Fibroblast of lung (primary cell): Measurements from ENCODE around the gene TSPAN9. TPM values are rescaled to one million over a fixed set of nuclear protein-coding genes. Genes with fewer than 3 reads are reported as not detected.

Experiments used
- DNase-seq, 2 donors: peaks; one replicate each; pipeline versions ENCODE4 v3.0.0 to v3.0.0-alpha.2; 2010; ENCODE audit warnings: low read depth in 2 of 2
- H2AFZ ChIP-seq: 2 replicates; pipeline ENCODE4 v1.5.1; 2012; ENCODE audit warnings: low read length, control low read depth, inconsistent platforms
- H3K27ac ChIP-seq: 2 replicates; pipeline ENCODE4 v1.5.1; 2011; ENCODE audit warnings: low read length, control low read depth; ENCODE audit not compliant: insufficient read depth
- H3K27me3 ChIP-seq: 2 replicates; pipeline ENCODE4 v1.5.1; 2011; ENCODE audit warnings: mild to moderate bottlenecking, low read length; ENCODE audit not compliant: control insufficient read depth, insufficient read depth
- H3K36me3 ChIP-seq: 2 replicates; pipeline ENCODE4 v1.5.1; 2011; ENCODE audit warnings: low read length; ENCODE audit not compliant: control insufficient read depth, insufficient read depth
- H3K4me1 ChIP-seq: 2 replicates; pipeline ENCODE4 v1.5.1; 2011; ENCODE audit warnings: low read length; ENCODE audit not compliant: control insufficient read depth, insufficient read depth; ENCODE audit errors: extremely low read depth
- H3K4me2 ChIP-seq: 2 replicates; pipeline ENCODE4 v1.5.1; 2011; ENCODE audit warnings: low read length, control low read depth; ENCODE audit not compliant: insufficient read depth; ENCODE audit errors: extremely low read depth
- H3K4me3 ChIP-seq, 4 experiments: fragments of 200-600 bp in 1 of 4; sonication (generic) in 1 of 4; replicated peaks in 1 of 4; 2 replicates each; pipeline ENCODE4 v1.5.1; 2011 to 2016; ENCODE audit warnings: low read length in 4 of 4, low read depth in 3 of 4, mild to moderate bottlenecking in 3 of 4, control low read depth in 2 of 4, inconsistent platforms in 1 of 4, mixed read lengths in 1 of 4; ENCODE audit not compliant: insufficient read depth in 1 of 4; ENCODE audit errors: control extremely low read depth in 1 of 4
- H3K79me2 ChIP-seq: 2 replicates; pipeline ENCODE4 v1.5.1; 2012; ENCODE audit warnings: mild to moderate bottlenecking, low read length, inconsistent platforms; ENCODE audit not compliant: control insufficient read depth, insufficient read depth
- H3K9ac ChIP-seq: 2 replicates; pipeline ENCODE4 v1.5.1; 2011; ENCODE audit warnings: mild to moderate bottlenecking, low read length, control low read depth; ENCODE audit not compliant: insufficient read depth
- H3K9me3 ChIP-seq: 2 replicates; pipeline ENCODE4 v1.5.1; 2012; ENCODE audit warnings: low read depth, low read length; ENCODE audit not compliant: control insufficient read depth, insufficient read depth
- H4K20me1 ChIP-seq: 2 replicates; pipeline ENCODE4 v1.5.1; 2011; ENCODE audit warnings: low read length; ENCODE audit not compliant: control insufficient read depth, insufficient read depth; ENCODE audit errors: extremely low read depth
- CTCF ChIP-seq, 2 donors: IDR thresholded peaks in 1 of 2; conservative IDR thresholded peaks in 1 of 2; 1 replicate in 1 of 2; 2 replicates in 1 of 2; pipeline ENCODE4 v1.5.1; 2011 to 2012; ENCODE audit warnings: low read length in 2 of 2, control low read depth in 1 of 2, inconsistent platforms in 1 of 2, low read depth in 1 of 2, mild to moderate bottlenecking in 1 of 2
- EZH2 ChIP-seq: IDR thresholded peaks from 2 replicates; pipeline ENCODE4 v1.5.1; 2012; ENCODE audit warnings: low read length, control low read depth, mild to moderate bottlenecking; ENCODE audit errors: missing control alignments
- polyA plus RNA-seq, 2 donors: library from polyadenylated mRNA; depleted of rRNA in 1 of 2; stranded (reverse) in 1 of 2; unstranded in 1 of 2; fragments of >200 nt; gene quantifications; 2 replicates each; pipeline ENCODE4 v1.2.1, GENCODE V29; 2011 to 2012; ENCODE audit warnings: missing spikeins in 1 of 2
- total RNA-seq: library from RNA; depleted of rRNA; stranded (reverse); fragments of >200 nt; gene quantifications from 2 replicates; pipeline ENCODE4 v1.2.1, GENCODE V29; 2014

The TSPAN9 gene
- total and polyA plus RNA-seq, 2 donors (not counting 1 experiment from before 2014, with no cell fraction given) = 31.1 to 35.2 TPM

GRCh38 chr12:3091038-3091319, 13.8 kb downstream of the TSPAN9 start:
- H3K4me2 ChIP-seq = no peak overlapping the region
- no peak overlapping the region for H3K4me3 ChIP-seq
- no peak overlapping the region for H2AFZ ChIP-seq
- H3K9ac ChIP-seq = no peak overlapping the region
- H3K36me3 ChIP-seq = no peaks in the 10 kb centered on the region
- H3K27me3 ChIP-seq = no peaks in the 10 kb centered on the region
- H3K9me3 ChIP-seq = no peaks in the 10 kb centered on the region
- no peak for DNase-seq
- no peak overlapping the region for H3K27ac ChIP-seq
- no peak for TF ChIP-seq EZH2
- H3K79me2 ChIP-seq = no peaks in the 10 kb centered on the region
- no peaks in the 10 kb centered on the region for H3K4me1 ChIP-seq
- no peaks in the 10 kb centered on the region for H4K20me1 ChIP-seq

DNA sequence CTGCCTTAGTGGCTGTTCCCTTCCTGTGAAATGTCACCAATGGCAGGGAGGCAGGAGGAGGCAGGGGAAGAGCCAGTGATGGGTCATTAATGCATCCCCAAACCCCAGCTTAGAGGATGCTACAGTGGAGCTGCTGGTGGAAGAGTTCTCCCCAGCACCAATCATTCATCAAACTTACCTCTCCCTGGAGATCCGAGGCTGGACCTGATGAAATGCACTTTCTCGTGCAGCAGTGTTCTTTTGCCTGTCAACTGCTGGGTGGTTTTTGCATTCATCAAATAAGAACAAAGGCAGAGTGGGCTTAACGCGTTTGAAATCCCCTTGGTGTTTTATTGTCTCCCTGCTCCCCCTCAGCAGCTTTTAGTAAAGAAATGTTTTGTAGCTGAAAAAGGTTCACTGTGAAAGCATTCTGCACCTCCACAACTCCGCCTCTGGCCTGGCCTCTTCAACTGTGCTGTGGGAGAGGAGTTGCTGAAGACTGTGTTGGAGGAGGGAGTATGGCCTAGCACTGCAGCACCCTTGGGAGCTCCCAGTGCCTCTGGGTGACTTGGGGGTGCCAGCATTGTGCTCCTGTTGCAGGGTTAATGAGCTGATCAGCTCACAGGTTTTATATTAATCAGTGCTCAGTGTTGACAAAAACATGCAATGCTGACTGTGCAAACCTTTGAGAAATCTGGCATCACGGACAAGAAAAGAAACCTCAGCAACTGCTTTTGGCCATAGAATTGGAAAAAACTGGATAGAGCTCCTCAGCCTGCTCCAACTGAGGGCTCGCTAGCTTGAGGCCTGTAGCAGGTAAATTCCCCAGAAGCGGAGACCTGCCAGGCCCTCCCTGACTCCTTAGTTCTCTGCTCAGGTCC, 14.4 kb downstream of the TSPAN9 start:
- no peaks in the 10 kb centered on the region for H4K20me1 ChIP-seq
- no peak for DNase-seq
- TF ChIP-seq CTCF (conservative IDR thresholded peaks at IDR 0.05 in 1 of 2, IDR thresholded peaks at IDR 0.05 in 1 of 2; ENCODE audit: low read depth in 1 of 2, low read length in 2 of 2) = no peak
- TF ChIP-seq EZH2 = no peak

GRCh38 chr12:3092764-3093163, 15.6 kb downstream of the TSPAN9 start:
- H3K27ac ChIP-seq = no peak overlapping the region
- no peaks in the 10 kb centered on the region for H4K20me1 ChIP-seq
- no peaks in the 10 kb centered on the region for H3K36me3 ChIP-seq
- no peak for TF ChIP-seq EZH2
- no peak for DNase-seq
- H3K27me3 ChIP-seq = no peaks in the 10 kb centered on the region
- H3K9ac ChIP-seq = no peak overlapping the region
- H3K4me2 ChIP-seq = no peak overlapping the region
- H3K9me3 ChIP-seq = no peaks in the 10 kb centered on the region
- H3K79me2 ChIP-seq = no peaks in the 10 kb centered on the region
- H2AFZ ChIP-seq = no peak overlapping the region
- H3K4me1 ChIP-seq = peaks cover 7% of the 10 kb centered on the region
- no peak overlapping the region for H3K4me3 ChIP-seq

More for the DNA sequence above, 14.4 kb downstream of the TSPAN9 start:
- no peak overlapping the region for H3K9ac ChIP-seq
- no peak overlapping the region for H3K4me2 ChIP-seq
- H3K27me3 ChIP-seq = no peaks in the 10 kb centered on the region
- no peak overlapping the region for H3K27ac ChIP-seq
- H3K79me2 ChIP-seq = no peaks in the 10 kb centered on the region
- no peak overlapping the region for H3K4me3 ChIP-seq
- H2AFZ ChIP-seq = no peak overlapping the region
- H3K36me3 ChIP-seq = no peaks in the 10 kb centered on the region
- H3K4me1 ChIP-seq = no peaks in the 10 kb centered on the region
- H3K9me3 ChIP-seq = no peaks in the 10 kb centered on the region

DNA sequence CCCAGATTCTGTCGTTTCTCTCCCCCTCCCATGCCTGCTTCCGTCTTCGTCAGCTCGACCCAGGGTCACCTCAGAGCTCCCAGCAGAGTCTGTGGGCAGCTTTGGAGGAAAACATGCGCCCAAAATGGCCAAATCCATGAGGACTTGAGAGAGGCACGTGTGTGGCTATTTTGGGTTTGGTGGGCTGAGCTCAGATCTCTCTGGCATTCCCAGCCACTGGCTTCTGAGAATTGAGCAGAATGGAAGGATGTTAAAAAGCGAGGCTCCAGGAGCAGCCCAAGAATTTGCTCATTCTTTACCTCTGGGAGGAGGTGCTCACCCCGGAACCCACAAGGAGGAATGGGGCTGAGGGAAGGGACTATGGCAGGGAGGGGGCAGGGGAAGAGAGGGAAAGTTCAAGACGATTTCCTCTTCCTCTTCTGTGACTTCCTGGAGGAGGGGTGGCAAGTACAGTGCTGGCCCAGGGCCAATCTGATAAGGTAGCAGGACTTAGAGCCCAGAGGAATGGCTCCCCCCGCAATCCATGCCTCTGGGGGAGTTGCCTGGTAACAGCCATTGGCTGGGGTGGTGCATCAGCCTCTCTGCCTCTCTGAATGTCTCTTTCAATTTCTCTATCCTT, 20.1 kb downstream of the TSPAN9 start:
- Histone ChIP-seq H3K79me2 (no peaks in the 10 kb centered on the region), H3K4me2 (peak overlapping the region; percentile 42), H3K36me3 (no peaks in the 10 kb centered on the region), H3K9me3 (no peaks in the 10 kb centered on the region), H3K4me1 (peaks cover 10% of the 10 kb centered on the region), H3K4me3 (peak overlapping the region in 1 of 4 experiments; percentile 28), H2AFZ (peak overlapping the region; percentile 60), H3K27ac (peak overlapping the region; percentile 61), H3K9ac (no peak overlapping the region), H4K20me1 (no peaks in the 10 kb centered on the region), H3K27me3 (no peaks in the 10 kb centered on the region)
- peak; percentile 53 to 91 for DNase-seq
- TF ChIP-seq CTCF (conservative IDR thresholded peaks at IDR 0.05 in 1 of 2, IDR thresholded peaks at IDR 0.05 in 1 of 2; ENCODE audit: low read depth in 1 of 2, low read length in 2 of 2) (no peak), EZH2 (no peak)
